Heart right ventricle (tissue), 16 donors: ENCODE data around the gene ROCK1. TPM values are rescaled to one million over a fixed set of nuclear protein-coding genes. Genes with fewer than 3 reads are reported as not detected.

Experiments used
- ATAC-seq, 8 donors: fragments of 200-7000 bp; cut with Tn5 transposase; one replicate each; pipeline ENCODE4 v1.9.1; 2020; ENCODE audit warnings: mild to moderate bottlenecking in 8 of 8, moderate library complexity in 8 of 8, moderate number of reproducible peaks in 1 of 8
- DNase-seq, 2 donors: peaks; one replicate each; pipeline ENCODE4 v3.0.0-alpha.2; 2020
- H3K27ac ChIP-seq, 10 donors: fragments of 200-600 bp; sonication (generic) in 2 of 10; one replicate each; pipeline versions ENCODE4 v1.5.0 to v1.8.0; 2020 to 2022; ENCODE audit warnings: mild to moderate bottlenecking in 3 of 10
- H3K27me3 ChIP-seq, 7 donors: fragments of 200-600 bp; one replicate each; pipeline ENCODE4 v1.8.0; 2021 to 2022; ENCODE audit warnings: mild to moderate bottlenecking in 2 of 7
- H3K36me3 ChIP-seq, 9 donors: fragments of 200-600 bp; sonication (generic) in 1 of 9; one replicate each; pipeline versions ENCODE4 v1.5.0 to v1.8.0; 2020 to 2022; ENCODE audit warnings: mild to moderate bottlenecking in 2 of 9
- H3K4me1 ChIP-seq, 9 donors: fragments of 200-600 bp; sonication (generic) in 1 of 9; one replicate each; pipeline versions ENCODE4 v1.5.0 to v1.8.0; 2020 to 2022; ENCODE audit warnings: mild to moderate bottlenecking in 4 of 9
- H3K4me3 ChIP-seq, 10 donors: fragments of 200-600 bp; sonication (generic) in 2 of 10; one replicate each; pipeline versions ENCODE4 v1.5.0 to v1.8.0; 2020 to 2022; ENCODE audit warnings: mild to moderate bottlenecking in 7 of 10, moderate library complexity in 2 of 10
- H3K9me3 ChIP-seq, 11 donors: fragments of 200-600 bp in 10 of 11; sonication (generic) in 2 of 11; one replicate each; pipeline versions ENCODE4 v1.5.0 to v1.8.0; 2013 to 2022; ENCODE audit warnings: mild to moderate bottlenecking in 2 of 11, control low read depth in 1 of 11, moderate library complexity in 1 of 11
- CTCF ChIP-seq, 9 donors: fragments of 200-600 bp; sonication (generic) in 2 of 9; IDR thresholded peaks; one replicate each; pipeline versions ENCODE4 v1.5.0 to v1.8.0; 2021 to 2022; ENCODE audit warnings: antibody characterized with exemption in 9 of 9, mild to moderate bottlenecking in 5 of 9, moderate library complexity in 1 of 9
- intact Hi-C, 10 donors: fragments of 100-400 bp; cut with DNase I; formaldehyde crosslinking; loops; one replicate each; pipeline versions ENCODE4 v1.11.1 to v1.14.2; 2022
- polyA plus RNA-seq, 2 donors: library from polyadenylated mRNA; stranded (reverse); fragments of 200-250 nt; gene quantifications; one replicate each; pipeline ENCODE4 v1.2.3, GENCODE V29; 2013
- total RNA-seq, 10 donors: library from RNA; stranded (reverse); fragmentation: NEBNext Ultra II Directional in 3 of 10; extraction: Animal tissue kit (Norgen Biotek cat#: 25700) in 3 of 10; gene quantifications; one replicate each; pipeline versions ENCODE4 v1.2.1 to v1.2.4, GENCODE V29; 2021 to 2023
- donor health status: Arrhythmogenic right ventricular cardiomyopathy.
- donor health status: ischemic (EF 13 %, LVEDD 7.1; RV severe dilation, severe dysfunction).
- donor health status: healthy with polysubstance abuse.
- donor health status: DM: no; HTN: yes; CAD: no.
- donor health status: DM: no; HTN: no; CAD: no.
- donor health status: ischemic (EF 25% LVEDD 6.9; RV normal size, moderate dysfunction).
- donor health status: ischemic (EF 25% LVEDD 5.7; RV mildly dilated, moderate dysfunction).
- donor health status: healthy.
- donor health status: DM: yes; HTN: yes; CAD: no.
- donor health status: Ischemic cardiomyopathy.
- donor health status: ischemic (EF 35%, LVEDD 5.7; RV mildly dilated, moderate dysfunction).
- donor health status: nonischemic (EF 11% LVEDD 7.7; RV severe dilation, severe dysfunction).
- donor health status: DM: yes; HTN: yes; CAD: no.
- donor health status: PGD.
- donor health status: ischemic (EF 29% LVEDD 5.4; RV normal size, mild dysfunction).
- donor health status: nonischemic (EF 23%, LVEDD 6.1; RV moderate dilation, normal function).

ROCK1 gene
- total and polyA plus RNA-seq, 12 donors = 12.5 to 44.1 (median 35.1) TPM

- intact Hi-C loops = loop anchor here in 2 of 10 donors (5.0 to 10.0 kb wide), 2 partner anchors 48 to 95 kb away; no protein-coding TSS in a partner anchor
- peaks cover 0 to 99% (median 48%) of the 10 kb centered on the region in 9 donors for H3K36me3 ChIP-seq
- no peak overlapping the region for H3K27ac ChIP-seq
- H3K27me3 ChIP-seq = no peaks in the 10 kb centered on the region
- no peak for TF ChIP-seq CTCF (IDR thresholded peaks at IDR 0.05)
- peaks cover 0 to 6% (median 0%) of the 10 kb centered on the region in 11 donors for H3K9me3 ChIP-seq
- no peaks in the 10 kb centered on the region for H3K4me1 ChIP-seq
- no peak overlapping the region for H3K4me3 ChIP-seq
- ATAC-seq = no peak
- DNase-seq = no peak
These were observed 99.3 kb downstream of the ROCK1 start for GRCh38 chr18:21012308-21012707.

GRCh38 chr18:21004726-21005125, 106.9 kb downstream of the ROCK1 start:
- H3K36me3 ChIP-seq = peaks cover 0 to 95% (median 25%) of the 10 kb centered on the region in 9 donors
- peaks cover 0 to 25% (median 20%) of the 10 kb centered on the region in 9 donors for H3K4me1 ChIP-seq
- DNase-seq (peak in 1 of 2 donors; percentile 45), ATAC-seq (peak; percentile 80 to 97 (median 92))
- intact Hi-C loops = loop anchor here in 5 of 10 donors (5.0 to 10.0 kb wide), 5 partner anchors 100 to 180 kb away; partner anchors contain the start of gene ROCK1 (in 3 of the 5)
- H3K4me3 ChIP-seq = no peak overlapping the region
- TF ChIP-seq CTCF (IDR thresholded peaks at IDR 0.05) = no peak
- H3K27me3 ChIP-seq = no peaks in the 10 kb centered on the region
- H3K9me3 ChIP-seq = peaks cover 0 to 5% (median 0%) of the 10 kb centered on the region in 11 donors
- peak overlapping the region in 9 of 10 donors; percentile 23 to 79 (median 50) for H3K27ac ChIP-seq

GRCh38 chr18:21000667-21001066, 110.9 kb downstream of the ROCK1 start:
- no peak for DNase-seq
- TF ChIP-seq CTCF (IDR thresholded peaks at IDR 0.05) = no peak
- Histone ChIP-seq H3K27ac (no peak overlapping the region), H3K36me3 (peaks cover 0 to 73% (median 0%) of the 10 kb centered on the region in 9 donors), H3K4me1 (peaks cover 0 to 36% (median 22%) of the 10 kb centered on the region in 9 donors), H3K4me3 (no peak overlapping the region), H3K27me3 (no peaks in the 10 kb centered on the region), H3K9me3 (no peaks in the 10 kb centered on the region)
- intact Hi-C loops = loop anchor here in 5 of 10 donors (10.0 kb wide), 4 partner anchors 104 to 184 kb away; partner anchors contain the start of gene ROCK1 (in 2 of the 5)
- no peak for ATAC-seq

- no peaks in the 10 kb centered on the region for H3K27me3 ChIP-seq
- no peak overlapping the region for H3K4me3 ChIP-seq
- TF ChIP-seq CTCF (IDR thresholded peaks at IDR 0.05) = no peak
- peaks cover 0 to 22% (median 0%) of the 10 kb centered on the region in 9 donors for H3K4me1 ChIP-seq
- DNase-seq (no peak), ATAC-seq (no peak)
- peaks cover 0 to 84% (median under 1%) of the 10 kb centered on the region in 9 donors for H3K36me3 ChIP-seq
- no peak overlapping the region for H3K27ac ChIP-seq
- no peaks in the 10 kb centered on the region for H3K9me3 ChIP-seq
- intact Hi-C loops = loop anchor here in 1 of 10 donors (10.0 kb wide), 1 partner anchor 107 kb away; no protein-coding TSS in a partner anchor
These were observed 114.2 kb downstream of the ROCK1 start for GRCh38 chr18:20997371-20997770.
